ENCODE data around the gene PHRF1. TPM values are rescaled to one million over a fixed set of nuclear protein-coding genes. Genes with fewer than 3 reads are reported as not detected.

Gene PHRF1
- total RNA-seq, 1 donor, result 27.5 TPM

DNA sequence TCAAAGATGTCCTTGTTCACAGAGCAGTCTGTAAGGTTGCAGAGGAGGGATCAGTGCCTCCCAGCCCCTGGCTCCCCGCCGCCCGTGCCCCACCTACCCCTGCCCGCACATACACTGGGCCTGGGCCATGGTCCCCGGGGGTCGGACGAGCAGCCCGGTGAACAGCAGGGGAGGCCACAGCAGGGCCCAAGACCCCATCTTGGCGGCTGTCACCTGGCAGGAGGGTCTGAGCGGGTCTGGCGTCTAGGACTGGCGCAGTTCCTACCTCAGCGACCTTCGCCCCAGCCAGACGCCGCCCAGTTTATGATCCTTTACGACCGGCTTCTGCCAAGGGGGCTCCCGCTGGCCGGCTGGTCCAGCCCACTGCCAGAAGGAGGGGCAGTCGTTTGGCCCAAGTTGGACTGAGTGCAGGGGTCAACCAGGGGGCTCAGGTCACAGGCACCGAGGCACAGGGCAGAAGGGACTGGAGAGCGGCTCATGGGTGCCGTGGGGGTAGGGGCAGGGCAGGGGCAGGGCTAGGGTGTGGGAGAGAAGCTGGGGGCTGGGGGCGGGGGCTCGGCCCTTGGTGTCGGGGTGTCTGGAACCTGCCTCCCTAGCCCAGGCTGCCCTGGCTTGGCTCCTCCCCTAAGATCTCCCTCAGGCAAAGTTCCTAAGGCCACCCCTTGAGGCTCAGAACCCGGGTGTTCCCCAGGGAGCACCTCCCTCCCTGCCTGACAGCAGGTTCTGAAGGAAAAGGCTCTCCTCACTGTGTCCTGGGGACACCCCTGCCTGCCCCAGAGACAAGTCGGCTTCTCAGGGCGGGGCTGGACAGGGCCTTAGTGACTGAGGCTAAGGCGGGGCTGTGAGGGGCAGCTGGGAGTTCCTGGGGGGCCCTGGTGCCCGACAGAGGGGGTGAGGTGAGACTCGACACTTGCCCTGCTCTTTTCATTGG, 48.7 kb downstream of the PHRF1 start, which contains the start of gene CDHR5:
TSS of gene CDHR5 (minus strand) at position 251 of the 931 bp plus-strand sequence. CDS start at position 198, 53 bp downstream.
- H3K4me3 ChIP-seq (ENCODE audit: insufficient read depth, low read length), result no peak within 1 kb of the TSS
- no peaks in the 10 kb centered on the region for H3K27me3 ChIP-seq (ENCODE audit: insufficient read depth, low read length)
- no peak for DNase-seq (ENCODE audit: insufficient read length, low spot score, missing footprints)
- H2AFZ ChIP-seq (ENCODE audit: low read length), result no peak within 1 kb of the TSS
- TF ChIP-seq, protein P1, sequence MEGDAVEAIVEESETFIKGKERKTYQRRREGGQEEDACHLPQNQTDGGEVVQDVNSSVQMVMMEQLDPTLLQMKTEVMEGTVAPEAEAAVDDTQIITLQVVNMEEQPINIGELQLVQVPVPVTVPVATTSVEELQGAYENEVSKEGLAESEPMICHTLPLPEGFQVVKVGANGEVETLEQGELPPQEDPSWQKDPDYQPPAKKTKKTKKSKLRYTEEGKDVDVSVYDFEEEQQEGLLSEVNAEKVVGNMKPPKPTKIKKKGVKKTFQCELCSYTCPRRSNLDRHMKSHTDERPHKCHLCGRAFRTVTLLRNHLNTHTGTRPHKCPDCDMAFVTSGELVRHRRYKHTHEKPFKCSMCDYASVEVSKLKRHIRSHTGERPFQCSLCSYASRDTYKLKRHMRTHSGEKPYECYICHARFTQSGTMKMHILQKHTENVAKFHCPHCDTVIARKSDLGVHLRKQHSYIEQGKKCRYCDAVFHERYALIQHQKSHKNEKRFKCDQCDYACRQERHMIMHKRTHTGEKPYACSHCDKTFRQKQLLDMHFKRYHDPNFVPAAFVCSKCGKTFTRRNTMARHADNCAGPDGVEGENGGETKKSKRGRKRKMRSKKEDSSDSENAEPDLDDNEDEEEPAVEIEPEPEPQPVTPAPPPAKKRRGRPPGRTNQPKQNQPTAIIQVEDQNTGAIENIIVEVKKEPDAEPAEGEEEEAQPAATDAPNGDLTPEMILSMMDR (IDR thresholded peaks at IDR 0.05; ENCODE audit: extremely low read depth, low read depth, low read length), result no peak
- H3K27ac ChIP-seq (ENCODE audit: low read depth, low read length), result no peak within 1 kb of the TSS
- H3K36me3 ChIP-seq (ENCODE audit: insufficient read depth, low read length), result no peaks in the 10 kb centered on the region
- H3K4me1 ChIP-seq (ENCODE audit: insufficient read depth, low read length), result peaks cover 15% of the 10 kb centered on the region
- H3K4me2 ChIP-seq (ENCODE audit: insufficient read depth, low read length), result no peak within 1 kb of the TSS
- peaks cover 6% of the 10 kb centered on the region for H4K20me1 ChIP-seq (ENCODE audit: insufficient read depth, low read length)
- H3K79me2 ChIP-seq (ENCODE audit: insufficient read depth, low read length), result no peaks in the 10 kb centered on the region
- H3K9me3 ChIP-seq (ENCODE audit: low read depth, low read length), result no peaks in the 10 kb centered on the region

DNA sequence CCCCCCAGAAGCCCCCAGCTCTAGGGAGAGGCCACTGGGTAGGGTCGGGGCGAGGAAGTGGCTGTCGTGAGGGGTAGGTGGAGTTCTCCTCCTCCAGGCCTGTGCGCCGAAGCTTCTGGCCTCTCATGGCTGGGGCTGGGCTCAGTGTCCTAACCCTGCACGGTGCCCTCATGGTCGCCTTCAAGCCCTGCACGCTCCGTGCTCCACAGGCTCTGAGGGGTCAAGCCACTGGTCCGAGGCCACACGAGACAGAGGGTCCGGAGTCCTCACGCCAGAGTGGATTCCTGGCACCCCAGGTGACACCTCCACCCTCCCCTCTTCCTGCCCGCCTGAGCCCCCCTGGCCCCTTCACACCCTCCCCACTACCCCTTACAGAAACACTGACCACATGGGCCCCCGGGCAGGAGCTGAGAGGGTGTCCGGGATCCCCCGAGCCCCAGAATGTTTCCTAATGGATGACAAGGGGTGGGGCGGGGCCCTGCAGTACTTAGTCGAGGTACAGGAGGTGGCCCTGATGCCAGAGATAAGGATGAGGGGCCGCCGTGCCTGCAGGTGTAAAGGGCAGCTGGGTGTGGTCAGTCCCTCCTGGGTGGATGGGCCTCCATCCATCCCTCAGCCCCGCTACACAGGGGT, 49.5 kb downstream of the PHRF1 start:
- peaks cover 15% of the 10 kb centered on the region for H3K4me1 ChIP-seq (ENCODE audit: insufficient read depth, low read length)
- H2AFZ ChIP-seq (ENCODE audit: low read length), result no peak overlapping the region
- DNase-seq (ENCODE audit: insufficient read length, low spot score, missing footprints), result no peak
- H3K9me3 ChIP-seq (ENCODE audit: low read depth, low read length), result no peaks in the 10 kb centered on the region
- H3K4me2 ChIP-seq (ENCODE audit: insufficient read depth, low read length), result no peak overlapping the region
- H3K4me3 ChIP-seq (ENCODE audit: insufficient read depth, low read length), result no peak overlapping the region
- TF ChIP-seq, protein P1 (IDR thresholded peaks at IDR 0.05; ENCODE audit: extremely low read depth, low read depth, low read length), result no peak
- peaks cover 6% of the 10 kb centered on the region for H4K20me1 ChIP-seq (ENCODE audit: insufficient read depth, low read length)
- H3K27me3 ChIP-seq (ENCODE audit: insufficient read depth, low read length), result no peaks in the 10 kb centered on the region
- H3K36me3 ChIP-seq (ENCODE audit: insufficient read depth, low read length), result no peaks in the 10 kb centered on the region
- H3K27ac ChIP-seq (ENCODE audit: low read depth, low read length), result no peak overlapping the region
- H3K79me2 ChIP-seq (ENCODE audit: insufficient read depth, low read length), result no peaks in the 10 kb centered on the region

DNA sequence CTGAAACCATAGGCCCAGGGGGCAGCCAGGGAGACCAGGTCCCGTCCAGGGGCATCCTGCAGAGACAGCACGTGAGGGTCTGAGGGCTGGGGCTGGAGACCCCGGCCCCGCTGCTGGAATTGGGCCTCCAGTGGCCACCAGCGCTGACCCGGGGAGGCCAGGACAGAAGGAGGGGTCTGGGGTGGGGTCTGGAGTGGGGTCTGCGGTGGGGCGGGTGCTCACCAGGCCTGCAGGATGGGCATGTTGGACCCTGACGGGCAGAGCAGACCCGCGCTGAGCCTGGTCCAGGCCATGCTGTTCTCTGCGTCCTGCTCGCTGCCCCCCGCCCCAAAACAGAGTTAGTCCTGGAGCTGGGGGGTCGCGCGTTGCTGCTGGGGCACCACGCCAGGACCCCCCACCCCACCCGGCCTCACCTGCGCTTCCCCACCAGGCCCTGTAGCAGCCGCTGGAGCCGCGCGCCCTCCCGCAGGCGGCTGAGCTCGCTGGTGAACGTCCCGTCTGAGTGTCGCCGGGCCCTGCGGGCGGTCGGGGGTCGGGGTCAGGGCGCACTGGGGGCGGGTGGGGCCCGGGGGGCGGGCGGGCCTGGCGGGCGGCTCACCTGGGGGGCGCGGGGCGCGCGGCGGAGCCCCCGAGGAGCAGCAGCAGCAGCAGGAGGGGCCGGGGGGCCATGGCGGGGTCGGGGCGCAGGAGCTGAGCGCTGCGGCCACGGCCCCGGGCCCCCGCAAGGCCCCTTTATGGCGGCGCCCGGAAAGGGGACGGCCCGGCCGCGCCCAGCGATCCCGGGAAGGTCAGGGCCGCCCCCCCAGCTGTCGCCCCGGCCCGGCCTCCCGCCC, 50.4 kb downstream of the PHRF1 start, which contains the start of gene SCT:
TSS of gene SCT (minus strand) at position 707 of the 833 bp plus-strand sequence. CDS start at position 669, 38 bp downstream.
- no peak within 1 kb of the TSS for H3K4me2 ChIP-seq (ENCODE audit: insufficient read depth, low read length)
- H4K20me1 ChIP-seq (ENCODE audit: insufficient read depth, low read length), result peaks cover 3% of the 10 kb centered on the region
- TF ChIP-seq, protein P1 (IDR thresholded peaks at IDR 0.05; ENCODE audit: extremely low read depth, low read depth, low read length), result no peak

More for the DNA sequence above, 50.4 kb downstream of the PHRF1 start, which contains the start of gene SCT:
- H3K4me3 ChIP-seq (ENCODE audit: insufficient read depth, low read length), result no peak within 1 kb of the TSS
- no peaks in the 10 kb centered on the region for H3K27me3 ChIP-seq (ENCODE audit: insufficient read depth, low read length)
- H3K9me3 ChIP-seq (ENCODE audit: low read depth, low read length), result no peaks in the 10 kb centered on the region
- H3K4me1 ChIP-seq (ENCODE audit: insufficient read depth, low read length), result peaks cover 15% of the 10 kb centered on the region
- H3K79me2 ChIP-seq (ENCODE audit: insufficient read depth, low read length), result no peaks in the 10 kb centered on the region
- no peak within 1 kb of the TSS for H3K27ac ChIP-seq (ENCODE audit: low read depth, low read length)
- no peak for DNase-seq (ENCODE audit: insufficient read length, low spot score, missing footprints)
- H2AFZ ChIP-seq (ENCODE audit: low read length), result no peak within 1 kb of the TSS
- no peaks in the 10 kb centered on the region for H3K36me3 ChIP-seq (ENCODE audit: insufficient read depth, low read length)
